DND-41 (cell line): Measurements from ENCODE around the gene MAML3.

ENCODE experiments used
- ATAC-seq: fragments of 200-7000 bp; cut with Tn5 transposase; 3 replicates; pipeline ENCODE4 v1.9.1; 2021; ENCODE audit warnings: low read depth; ENCODE audit not compliant: insufficient read depth
- DNase-seq: peaks from one replicate; pipeline ENCODE4 v3.0.0-alpha.2; 2020
- H2AFZ ChIP-seq: 2 replicates; pipeline ENCODE4 v1.6.0; 2012; ENCODE audit warnings: low read depth, low read length
- H3K27ac ChIP-seq: 2 replicates; pipeline ENCODE4 v1.5.1; 2012; ENCODE audit warnings: low read length, inconsistent platforms
- H3K27me3 ChIP-seq: fragments of 200-600 bp; sonication (generic); 2 replicates; pipeline ENCODE4 v1.6.0; 2012; ENCODE audit warnings: low read length, mild to moderate bottlenecking, inconsistent platforms; ENCODE audit not compliant: insufficient read depth, poor library complexity
- H3K36me3 ChIP-seq: 2 replicates; pipeline ENCODE4 v1.5.1; 2012; ENCODE audit warnings: low read length, inconsistent platforms; ENCODE audit not compliant: insufficient read depth
- H3K4me1 ChIP-seq: 2 replicates; pipeline ENCODE4 v1.5.1; 2012; ENCODE audit warnings: mild to moderate bottlenecking, low read length; ENCODE audit not compliant: insufficient read depth
- H3K4me2 ChIP-seq: 2 replicates; pipeline ENCODE4 v1.6.0; 2012; ENCODE audit warnings: mild to moderate bottlenecking, moderate library complexity, low read length, inconsistent platforms; ENCODE audit not compliant: insufficient read depth
- H3K4me3 ChIP-seq, 2 experiments: fragments of 200-600 bp in 1 of 2; shearing (Covaris generic) in 1 of 2; 2 replicates each; pipeline ENCODE4 v1.5.1; 2012 to 2016; ENCODE audit warnings: inconsistent platforms in 2 of 2, low read length in 2 of 2, mild to moderate bottlenecking in 2 of 2, low read depth in 1 of 2, moderate library complexity in 1 of 2
- H3K79me2 ChIP-seq: 2 replicates; pipeline ENCODE4 v1.6.0; 2012; ENCODE audit warnings: low read length, inconsistent platforms; ENCODE audit not compliant: insufficient read depth
- H3K9ac ChIP-seq: 2 replicates; pipeline ENCODE4 v1.6.0; 2012; ENCODE audit warnings: low read depth, mild to moderate bottlenecking, inconsistent platforms, low read length, moderate library complexity
- H3K9me3 ChIP-seq: 2 replicates; pipeline ENCODE4 v1.5.1; 2012; ENCODE audit warnings: low read length, moderate library complexity, mild to moderate bottlenecking, inconsistent platforms; ENCODE audit not compliant: insufficient read depth, severe bottlenecking
- H4K20me1 ChIP-seq: 2 replicates; pipeline ENCODE4 v1.6.0; 2012; ENCODE audit warnings: low read length; ENCODE audit not compliant: insufficient read depth
- EZH2 ChIP-seq: IDR thresholded peaks from 3 replicates; pipeline ENCODE4 v1.6.1; 2012; ENCODE audit warnings: borderline replicate concordance, low read depth, mild to moderate bottlenecking, moderate library complexity, low read length, inconsistent platforms; ENCODE audit not compliant: severe bottlenecking
- TF ChIP-seq, protein P1 (sequence below): IDR thresholded peaks from 2 replicates; pipeline ENCODE4 v1.5.1; 2012; ENCODE audit warnings: borderline replicate concordance, low read length, moderate library complexity, mild to moderate bottlenecking; ENCODE audit not compliant: poor library complexity, severe bottlenecking; ENCODE audit errors: extremely low read depth

The MAML3 gene

DNA sequence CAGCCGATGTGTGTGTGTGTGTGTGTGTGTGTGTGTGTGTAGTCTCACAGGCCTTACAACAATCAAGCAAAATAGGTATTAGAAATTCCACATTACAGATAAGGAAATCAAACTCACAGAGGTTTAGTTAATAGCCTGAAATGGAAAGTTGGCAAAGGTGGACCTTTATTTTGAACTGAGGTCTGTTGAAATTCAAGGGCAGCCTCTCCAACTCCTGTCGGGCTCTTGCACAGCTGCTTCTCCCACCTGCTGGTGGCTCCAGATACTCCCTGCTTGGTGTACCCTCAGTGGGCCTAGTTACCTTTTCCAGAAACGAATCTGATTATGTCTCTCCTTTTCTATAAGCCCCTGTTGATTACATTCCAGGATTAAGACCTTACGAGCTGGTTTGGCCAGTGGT is 292.5 kb downstream of the MAML3 start:
- TF ChIP-seq, protein P1, sequence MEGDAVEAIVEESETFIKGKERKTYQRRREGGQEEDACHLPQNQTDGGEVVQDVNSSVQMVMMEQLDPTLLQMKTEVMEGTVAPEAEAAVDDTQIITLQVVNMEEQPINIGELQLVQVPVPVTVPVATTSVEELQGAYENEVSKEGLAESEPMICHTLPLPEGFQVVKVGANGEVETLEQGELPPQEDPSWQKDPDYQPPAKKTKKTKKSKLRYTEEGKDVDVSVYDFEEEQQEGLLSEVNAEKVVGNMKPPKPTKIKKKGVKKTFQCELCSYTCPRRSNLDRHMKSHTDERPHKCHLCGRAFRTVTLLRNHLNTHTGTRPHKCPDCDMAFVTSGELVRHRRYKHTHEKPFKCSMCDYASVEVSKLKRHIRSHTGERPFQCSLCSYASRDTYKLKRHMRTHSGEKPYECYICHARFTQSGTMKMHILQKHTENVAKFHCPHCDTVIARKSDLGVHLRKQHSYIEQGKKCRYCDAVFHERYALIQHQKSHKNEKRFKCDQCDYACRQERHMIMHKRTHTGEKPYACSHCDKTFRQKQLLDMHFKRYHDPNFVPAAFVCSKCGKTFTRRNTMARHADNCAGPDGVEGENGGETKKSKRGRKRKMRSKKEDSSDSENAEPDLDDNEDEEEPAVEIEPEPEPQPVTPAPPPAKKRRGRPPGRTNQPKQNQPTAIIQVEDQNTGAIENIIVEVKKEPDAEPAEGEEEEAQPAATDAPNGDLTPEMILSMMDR: no peak
- TF ChIP-seq EZH2: no peak
- no peaks in the 10 kb centered on the region for H3K9me3 ChIP-seq
- no peak overlapping the region for H2AFZ ChIP-seq
- DNase-seq (no peak), ATAC-seq (no peak)
- no peaks in the 10 kb centered on the region for H3K36me3 ChIP-seq
- H3K4me3 ChIP-seq: no peak overlapping the region
- H3K4me2 ChIP-seq: no peak overlapping the region
- H3K79me2 ChIP-seq: no peaks in the 10 kb centered on the region; the same call in 1 of the 2 replicates
- no peaks in the 10 kb centered on the region for H3K27me3 ChIP-seq
- peaks cover 22% of the 10 kb centered on the region for H3K4me1 ChIP-seq
- no peak overlapping the region for H3K9ac ChIP-seq
- no peaks in the 10 kb centered on the region for H4K20me1 ChIP-seq
- no peak overlapping the region for H3K27ac ChIP-seq

DNA sequence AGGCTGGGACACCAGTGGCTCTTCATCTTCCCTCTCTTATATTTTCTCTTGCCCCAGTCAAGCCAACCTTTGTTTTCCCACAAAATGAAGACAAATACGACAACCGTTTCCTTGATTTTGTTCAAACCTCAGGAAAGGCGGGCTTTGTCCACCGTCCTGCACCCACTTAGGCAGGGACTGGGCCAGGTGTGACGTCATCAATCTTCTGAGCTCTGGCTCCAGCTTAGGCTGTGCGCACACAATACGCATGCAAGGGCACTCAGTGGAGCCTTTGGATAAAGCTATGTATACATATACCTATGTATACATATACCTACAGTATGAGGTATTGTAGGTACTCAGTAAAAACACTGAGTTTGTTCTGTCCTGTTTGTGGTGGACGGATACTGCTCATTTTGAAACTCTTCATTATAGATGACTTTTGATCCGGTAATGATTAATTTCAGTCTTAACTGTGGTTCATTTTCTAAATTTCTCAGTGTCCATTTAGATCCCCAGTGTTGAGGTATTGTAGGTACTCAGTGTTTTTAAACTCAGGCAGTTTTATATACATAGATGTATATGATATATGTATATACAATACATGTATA is 293.5 kb downstream of the MAML3 start:
- Histone ChIP-seq H3K27me3 (no peaks in the 10 kb centered on the region), H3K36me3 (no peaks in the 10 kb centered on the region), H3K27ac (no peak overlapping the region), H3K4me1 (peaks cover 31% of the 10 kb centered on the region), H3K9me3 (no peaks in the 10 kb centered on the region), H3K9ac (no peak overlapping the region), H2AFZ (no peak overlapping the region), H3K79me2 (no peaks in the 10 kb centered on the region; the same call in 1 of the 2 replicates), H3K4me2 (no peak overlapping the region), H3K4me3 (no peak overlapping the region), H4K20me1 (no peaks in the 10 kb centered on the region)
- DNase-seq: no peak
- no peak for TF ChIP-seq EZH2
- TF ChIP-seq, protein P1: no peak
- ATAC-seq: no peak

DNA sequence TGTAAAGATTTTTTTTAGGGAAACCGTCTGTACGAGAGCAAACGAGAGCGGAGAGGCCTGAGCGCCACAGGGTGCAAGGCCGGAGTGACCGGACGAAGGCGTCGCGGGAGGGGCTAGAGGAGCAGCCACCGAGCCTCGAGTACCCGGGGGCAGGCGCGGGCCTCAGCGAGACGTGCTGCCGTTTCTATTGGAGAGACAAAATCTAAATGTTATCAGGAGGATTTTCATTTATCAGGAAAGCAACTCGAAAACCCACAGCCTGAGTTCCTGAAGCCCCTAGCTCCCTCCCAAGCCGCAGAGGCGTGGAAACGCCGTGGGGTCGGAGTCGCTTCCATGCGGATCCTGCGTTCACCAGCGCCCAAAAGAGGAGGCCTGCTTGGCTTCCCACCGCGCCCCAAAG is 294.1 kb downstream of the MAML3 start:
- H3K4me2 ChIP-seq: no peak overlapping the region
- H2AFZ ChIP-seq: no peak overlapping the region
- no peak overlapping the region for H3K9ac ChIP-seq
- no peaks in the 10 kb centered on the region for H3K36me3 ChIP-seq
- no peaks in the 10 kb centered on the region; the same call in 1 of the 2 replicates for H3K79me2 ChIP-seq
- H3K27me3 ChIP-seq: no peaks in the 10 kb centered on the region
- peaks cover 33% of the 10 kb centered on the region for H3K4me1 ChIP-seq
- no peaks in the 10 kb centered on the region for H4K20me1 ChIP-seq
- DNase-seq (no peak), ATAC-seq (no peak)
- no peak overlapping the region for H3K27ac ChIP-seq
- no peaks in the 10 kb centered on the region for H3K9me3 ChIP-seq
- H3K4me3 ChIP-seq: no peak overlapping the region
- TF ChIP-seq, protein P1: no peak
- no peak for TF ChIP-seq EZH2
